Activated CD4-positive, CD25-positive, alpha-beta regulatory T cell treated with anti-CD3 and anti-CD28 coated beads, Interleukin-2, amount 50 U/mL, for 16 hours (primary cell): ENCODE results near the gene LSAMP.
"Not testable (repeated sequence)": the region's sequence is repeated elsewhere in the genome, so short reads cannot be mapped to it uniquely, and the experiment has no call there.

Experiments
- DNase-seq: peaks from one replicate; pipeline ENCODE4 v3.0.0-alpha.2; 2020; ENCODE audit warnings: low read depth, low spot score

LSAMP gene

DNA sequence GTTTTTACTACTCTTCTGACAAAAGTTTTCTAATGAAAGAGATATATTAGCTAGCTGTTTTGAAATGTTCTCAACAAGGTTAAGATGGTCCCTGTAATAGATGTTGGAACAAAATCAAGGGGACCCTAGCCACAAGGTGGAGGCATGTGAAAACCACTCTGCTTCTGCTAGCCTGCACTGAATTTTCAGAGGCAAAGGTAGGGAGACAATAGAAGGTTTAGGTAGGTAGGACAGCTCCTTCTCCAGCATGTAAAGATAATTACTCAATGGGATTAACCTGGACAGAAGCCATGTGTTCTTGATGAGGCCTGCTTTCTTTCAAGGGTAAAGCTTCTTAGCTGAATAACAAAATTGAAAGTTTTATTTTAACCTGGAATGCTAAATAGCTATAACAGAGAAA is 333.5 kb downstream of the LSAMP start:
- no peak for DNase-seq

DNA sequence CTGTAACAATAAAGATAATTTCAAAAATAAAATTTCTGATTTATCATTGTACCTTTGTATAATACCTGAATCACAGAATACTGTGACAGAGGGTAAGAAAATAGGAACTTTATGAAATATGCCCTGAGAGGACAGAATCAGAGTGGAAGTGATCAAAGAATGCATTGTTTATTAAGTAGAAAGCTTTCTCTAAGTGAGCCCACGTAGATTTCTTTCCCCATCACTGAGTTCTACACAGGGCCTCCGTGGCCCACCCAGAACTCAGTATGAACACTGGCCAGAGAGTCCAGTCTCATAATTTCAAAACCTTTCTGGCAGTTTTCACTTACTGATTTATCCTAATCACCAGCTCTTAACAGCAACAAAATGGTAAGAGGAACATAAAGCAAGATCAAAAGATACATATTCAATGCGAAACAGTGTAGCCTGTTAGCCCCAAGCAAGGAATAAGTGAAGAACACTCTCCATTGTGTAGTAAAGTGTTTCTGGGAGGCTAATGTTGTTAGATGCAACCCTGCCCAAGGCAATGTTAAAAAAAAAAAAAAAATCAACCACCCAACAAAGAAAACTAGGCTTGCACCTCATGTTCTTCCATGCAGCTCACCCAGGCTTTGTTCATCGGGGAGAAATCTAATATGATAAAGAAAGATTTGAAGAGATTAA is 341.3 kb downstream of the LSAMP start:
- no peak for DNase-seq

DNA sequence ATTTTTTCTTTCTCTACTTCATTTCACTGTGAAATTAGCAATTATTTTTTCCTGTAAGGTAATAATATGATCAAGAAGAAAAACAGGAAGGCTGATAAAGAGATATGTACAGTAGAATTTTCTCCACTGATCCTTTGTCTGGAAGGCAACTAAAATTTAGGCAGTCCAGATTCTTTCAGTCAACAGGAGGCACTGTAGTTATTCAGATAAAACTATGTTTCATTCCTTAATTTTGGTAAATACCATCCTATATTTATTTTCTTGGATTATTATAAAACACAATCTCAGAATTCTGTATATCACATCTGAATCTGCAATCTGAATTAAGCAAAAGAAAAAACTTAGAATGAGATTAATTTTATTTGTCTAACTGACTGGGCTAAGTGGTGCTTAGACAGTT is 343.2 kb downstream of the LSAMP start:
- no peak for DNase-seq

DNA sequence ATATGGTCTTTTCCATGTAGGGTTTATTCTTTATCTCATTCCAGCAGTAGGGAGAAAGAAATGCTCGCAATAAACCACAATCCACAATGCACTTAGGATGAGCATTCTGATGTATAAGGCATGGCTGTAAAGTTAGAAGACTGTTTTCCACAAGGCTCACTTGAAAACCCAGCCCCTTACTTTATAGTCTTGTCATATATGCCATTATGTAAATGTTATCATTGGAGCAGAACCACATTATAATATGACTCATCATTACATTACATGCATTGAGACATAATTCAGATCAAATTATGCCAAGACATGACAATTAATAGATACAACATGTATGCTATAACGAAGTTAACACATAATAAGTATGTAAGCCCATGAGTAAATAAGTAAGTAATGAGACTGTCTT is 348.1 kb downstream of the LSAMP start:
- no peak for DNase-seq

DNA sequence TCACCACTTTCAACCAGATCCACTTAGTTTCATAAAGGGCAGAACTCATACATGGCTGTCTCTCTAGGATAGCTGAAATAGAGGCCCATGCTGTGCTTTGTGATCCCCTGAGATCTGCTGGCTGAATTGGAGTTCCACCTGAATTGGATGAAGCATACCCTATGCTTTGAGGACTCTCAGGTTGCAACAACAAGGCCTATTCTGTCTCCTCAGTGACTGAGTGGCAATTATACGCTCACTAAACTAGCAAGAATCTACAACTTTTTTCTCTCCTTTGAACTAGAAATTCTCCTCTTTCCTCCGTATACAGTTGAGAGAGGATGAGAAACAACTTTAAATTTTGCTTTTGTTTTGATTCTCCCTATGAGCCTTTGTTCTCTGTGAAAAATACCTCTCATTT is 348.7 kb downstream of the LSAMP start:
- no peak for DNase-seq

DNA sequence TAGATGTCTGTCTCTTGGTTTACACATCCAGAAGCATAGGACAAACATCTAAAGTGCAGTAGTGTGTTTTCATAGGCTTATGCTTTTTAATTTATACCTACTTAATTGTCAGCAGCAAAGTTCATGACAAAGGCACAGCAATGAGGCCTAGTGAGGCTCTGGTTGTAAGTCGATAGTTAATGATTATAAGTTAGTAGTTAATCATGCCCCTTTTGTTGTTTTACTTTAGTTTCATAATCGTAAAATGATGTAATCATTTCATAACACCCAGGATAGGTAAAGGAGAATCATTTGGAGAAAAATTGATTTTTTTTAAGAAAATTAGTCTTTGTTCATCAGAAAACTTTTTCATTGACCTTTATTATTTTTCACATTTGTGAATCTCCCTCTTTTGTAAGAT is 351.9 kb downstream of the LSAMP start:
- DNase-seq = no peak

DNA sequence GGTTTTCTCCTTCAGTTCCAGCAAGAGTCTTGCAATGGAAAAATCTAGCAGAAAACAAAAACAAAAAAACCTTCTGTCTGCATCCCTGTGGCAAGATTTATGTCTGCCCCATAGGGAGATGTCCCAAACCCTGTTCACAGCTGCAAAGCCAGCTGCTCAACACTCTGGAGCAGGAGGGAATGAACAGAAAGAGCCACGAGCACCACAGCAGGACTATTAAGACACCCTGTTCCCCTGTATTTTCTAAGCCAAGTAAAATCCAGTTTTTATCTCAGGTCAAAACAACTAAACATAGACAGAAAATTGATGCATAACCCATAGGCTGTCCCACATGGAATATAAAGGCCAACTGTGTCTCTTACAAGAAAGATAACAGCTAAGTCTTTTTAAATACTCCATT is 357.9 kb downstream of the LSAMP start:
- no peak for DNase-seq

- DNase-seq = no peak
Measured at GRCh38 chr3:116084999-116085791, 360.1 kb downstream of the LSAMP start.

GRCh38 chr3:116083683-116084082 is 361.6 kb downstream of the LSAMP start:
- DNase-seq = no peak

GRCh38 chr3:116078561-116078960 is 366.7 kb downstream of the LSAMP start:
- DNase-seq = no peak

GRCh38 chr3:116077557-116077956 is 367.7 kb downstream of the LSAMP start:
- DNase-seq = no peak

- DNase-seq = no peak
Measured at GRCh38 chr3:116077059-116077458, 368.2 kb downstream of the LSAMP start.

DNA sequence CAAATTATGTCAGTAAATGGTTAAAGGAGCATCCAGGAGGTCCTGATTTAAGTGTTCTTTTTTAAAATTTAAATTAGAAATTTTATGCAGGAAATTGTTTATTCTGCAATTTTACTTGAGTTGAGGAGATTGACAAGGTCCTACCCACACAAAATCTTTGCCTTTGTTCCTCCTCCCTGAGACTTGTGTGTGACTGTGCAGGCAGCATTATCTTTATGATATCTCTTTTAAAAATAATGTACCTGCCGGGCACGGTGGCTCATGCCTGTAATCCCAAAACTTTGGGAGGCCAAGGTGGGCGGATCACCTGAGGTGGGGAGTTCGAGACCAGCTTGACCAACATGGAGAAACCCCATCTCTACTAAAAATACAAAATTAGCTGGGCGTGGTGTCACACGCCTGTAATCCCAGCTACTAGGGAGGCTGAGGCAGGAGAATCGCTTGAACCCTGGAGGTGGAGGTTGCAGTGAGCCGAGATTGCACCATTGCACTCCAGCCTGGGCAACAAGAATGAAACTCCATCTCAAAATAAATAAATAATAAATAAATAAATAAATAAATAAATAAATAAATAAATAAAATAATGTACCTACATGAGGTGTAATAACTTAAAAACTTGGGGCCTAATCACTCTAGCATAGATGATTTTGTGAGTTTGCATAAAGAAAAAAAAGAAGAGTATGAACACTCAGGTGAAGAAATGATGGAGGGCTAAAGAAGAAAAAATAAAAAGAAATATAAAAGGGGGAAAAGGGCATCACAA is 374.6 kb downstream of the LSAMP start:
- not testable (repeated sequence) for DNase-seq

GRCh38 chr3:116070061-116070460 is 375.2 kb downstream of the LSAMP start:
- no peak for DNase-seq

GRCh38 chr3:116069024-116069423 is 376.3 kb downstream of the LSAMP start:
- no peak for DNase-seq

GRCh38 chr3:116067326-116067725 is 378.0 kb downstream of the LSAMP start:
- no peak for DNase-seq

DNA sequence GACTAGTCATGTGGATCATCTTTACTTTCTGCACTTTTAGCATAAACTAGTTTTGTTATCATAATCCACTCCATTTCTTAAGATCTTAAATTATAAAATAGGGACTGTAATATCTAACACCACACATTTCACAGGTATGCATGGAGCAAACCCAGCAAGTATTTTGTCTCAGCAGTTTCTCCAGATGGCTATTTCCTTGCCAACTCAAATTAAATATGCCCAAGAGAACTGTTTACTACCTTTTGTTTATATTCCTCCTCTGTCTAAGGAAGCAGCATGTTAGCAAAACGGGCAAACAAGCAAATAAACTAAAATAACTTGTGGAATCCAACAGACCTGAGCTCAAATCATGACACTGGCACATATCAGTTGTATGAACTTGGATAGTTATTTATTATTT is 379.8 kb downstream of the LSAMP start:
- DNase-seq = no peak

GRCh38 chr3:116064646-116065045 is 380.6 kb downstream of the LSAMP start:
- no peak for DNase-seq

- DNase-seq = no peak
Measured at GRCh38 chr3:116059421-116060096, 385.7 kb downstream of the LSAMP start.

DNA sequence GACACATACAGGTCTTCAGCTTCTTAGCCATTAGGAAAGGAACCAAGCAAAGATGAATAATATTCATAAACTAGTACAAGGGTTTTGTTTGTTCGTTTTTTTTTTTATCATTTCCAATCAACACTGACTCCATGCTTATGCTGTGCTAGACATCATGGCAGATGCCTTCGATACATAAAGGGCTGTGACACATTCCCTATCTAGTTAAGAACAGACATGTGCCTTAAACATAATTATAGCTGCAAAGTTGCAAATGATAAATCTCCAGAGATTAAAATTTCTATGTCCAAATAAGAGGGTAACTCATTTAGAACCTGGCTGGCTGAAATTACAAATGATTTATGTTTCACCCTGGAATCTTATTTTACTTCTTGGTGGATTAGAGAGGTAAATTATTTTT is 386.4 kb downstream of the LSAMP start:
- DNase-seq = no peak

DNA sequence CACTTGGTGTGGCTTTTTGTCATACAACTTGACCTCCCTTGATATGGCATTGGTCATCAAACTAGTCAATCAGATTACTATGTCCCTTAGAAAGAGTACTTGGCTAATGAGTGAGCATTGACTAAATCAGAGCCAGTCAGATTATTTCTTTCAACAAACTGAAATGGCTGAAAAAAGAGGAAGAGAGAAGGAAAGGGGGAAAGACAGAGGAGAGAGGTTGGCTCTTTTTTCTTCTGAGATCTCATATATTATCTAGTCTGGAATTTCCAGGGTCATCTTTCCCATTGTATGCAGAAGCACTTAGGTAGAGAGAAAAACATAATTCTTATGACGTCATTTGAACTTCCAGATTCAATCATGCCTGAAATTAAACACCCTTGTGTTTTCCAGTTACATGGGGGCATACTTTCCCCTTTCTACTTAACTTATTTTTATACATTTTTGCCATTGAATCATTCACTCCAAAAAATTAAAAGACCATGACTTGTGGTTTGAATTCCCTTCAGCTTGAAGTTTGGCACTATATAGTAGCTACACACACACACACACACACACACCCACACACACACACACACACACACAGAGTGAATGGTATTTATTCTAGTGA is 387.8 kb downstream of the LSAMP start:
- DNase-seq = no peak

DNA sequence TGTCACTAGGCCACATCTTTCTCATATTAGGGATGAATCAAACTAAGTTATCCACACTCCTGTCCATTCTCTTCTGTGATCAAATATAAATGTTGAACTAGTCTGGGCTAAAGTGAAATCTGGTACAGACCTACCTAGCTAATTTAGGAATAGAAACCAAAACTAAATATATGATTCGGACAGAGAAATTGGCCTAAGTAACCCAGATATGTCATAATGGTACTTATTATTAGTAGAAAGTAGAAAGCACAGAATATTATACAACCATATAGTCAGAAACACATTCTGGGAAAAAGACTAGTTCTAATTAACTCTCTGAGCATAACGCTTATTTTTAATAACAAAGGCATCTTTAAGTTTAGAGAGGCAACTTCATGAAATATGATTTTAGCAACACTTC is 389.0 kb downstream of the LSAMP start:
- DNase-seq = no peak
